ENCODE data around the gene DMAP1.

The DMAP1 gene

DNA sequence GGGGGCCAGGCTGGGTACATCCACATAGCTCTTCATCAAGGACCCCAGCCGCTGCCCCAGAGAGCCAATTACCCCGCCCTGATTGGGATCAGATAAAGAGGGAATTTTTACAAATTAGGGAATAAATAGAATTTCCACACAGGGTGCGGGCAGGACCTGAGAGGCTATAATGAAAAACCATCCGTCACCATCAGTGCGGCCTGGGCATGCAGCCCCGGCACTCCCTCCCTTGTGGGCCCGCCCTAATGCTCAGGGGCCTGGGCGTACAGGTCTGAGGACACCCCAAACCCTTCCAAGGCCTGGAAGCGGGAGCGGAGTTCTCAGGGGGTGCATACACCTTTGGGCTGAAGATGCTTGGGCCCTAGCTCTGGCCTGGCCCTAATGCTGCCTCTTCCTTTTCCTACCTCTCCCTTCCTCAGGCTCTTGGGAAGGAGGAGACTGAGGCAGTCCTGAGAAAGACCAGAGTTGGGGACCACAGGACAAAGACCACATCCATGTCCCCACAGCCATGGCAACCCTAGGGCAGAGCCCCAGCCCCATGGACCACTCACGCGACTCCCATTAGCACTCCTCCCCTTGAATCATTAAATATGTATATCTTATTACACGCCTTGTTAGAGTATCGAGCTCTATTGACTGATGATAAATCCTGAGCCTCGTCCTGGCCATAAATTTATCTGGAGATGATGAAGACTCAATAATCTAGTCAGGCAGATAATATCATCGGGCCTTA is 16.3 kb downstream of the DMAP1 start:
- DNase-seq, result no peak

DNA sequence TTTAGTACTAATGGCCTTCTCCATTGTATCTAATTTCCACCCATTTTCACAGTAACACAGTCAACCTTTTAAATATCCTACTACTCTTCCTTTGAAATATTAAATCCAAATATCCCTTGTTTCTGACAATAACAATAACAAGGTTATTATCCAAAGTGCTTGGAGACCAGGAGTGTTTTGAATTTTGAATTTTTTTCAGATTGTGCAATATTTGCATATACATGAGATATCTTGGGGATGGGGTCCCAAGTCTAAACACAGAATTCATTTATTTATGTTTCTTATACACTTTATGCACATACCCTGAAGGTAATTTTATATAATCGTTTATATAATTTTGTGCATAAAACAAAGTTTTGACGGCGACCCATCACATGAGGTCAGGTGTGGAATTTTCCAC is 17.5 kb downstream of the DMAP1 start:
- no peak for DNase-seq

DNA sequence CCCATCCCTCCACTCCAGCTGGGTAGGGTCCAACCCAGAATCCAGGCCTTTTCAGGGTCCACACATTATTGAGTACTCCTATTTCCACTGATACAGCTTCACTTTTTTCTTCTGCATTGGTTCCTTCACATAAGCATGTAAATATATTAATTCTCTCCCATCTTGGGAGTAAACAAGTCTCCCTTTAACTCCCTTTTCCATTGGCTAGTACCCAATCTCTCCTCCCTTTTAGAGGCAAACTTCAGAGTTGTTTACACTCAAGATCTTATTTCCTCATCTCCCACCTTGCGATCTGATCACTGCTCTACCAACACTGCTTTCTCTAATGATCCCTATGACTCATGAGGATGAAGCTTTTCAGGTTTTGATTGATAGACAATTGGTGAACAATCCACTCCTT is 20.3 kb downstream of the DMAP1 start:
- DNase-seq, result no peak

DNA sequence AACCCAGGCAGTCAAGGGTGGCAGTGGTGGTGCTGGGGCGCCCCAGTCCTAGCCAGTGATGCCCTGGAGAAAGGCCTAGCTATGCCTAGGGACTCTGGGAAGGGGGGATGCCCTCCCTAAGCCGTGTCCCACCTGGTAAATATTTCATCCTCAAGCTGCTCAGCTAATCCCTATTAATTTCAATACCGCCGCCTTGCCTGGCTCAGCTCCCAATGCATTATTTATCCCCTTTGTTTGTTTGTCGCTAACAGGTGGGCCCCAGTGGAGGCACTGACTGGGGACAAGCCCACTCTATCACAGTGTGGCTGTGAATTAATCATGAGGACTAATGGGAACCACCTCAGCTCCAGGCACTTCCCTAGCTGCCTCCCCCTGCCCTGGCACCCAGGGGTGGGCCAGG is 22.5 kb downstream of the DMAP1 start:
- no peak for DNase-seq

DNA sequence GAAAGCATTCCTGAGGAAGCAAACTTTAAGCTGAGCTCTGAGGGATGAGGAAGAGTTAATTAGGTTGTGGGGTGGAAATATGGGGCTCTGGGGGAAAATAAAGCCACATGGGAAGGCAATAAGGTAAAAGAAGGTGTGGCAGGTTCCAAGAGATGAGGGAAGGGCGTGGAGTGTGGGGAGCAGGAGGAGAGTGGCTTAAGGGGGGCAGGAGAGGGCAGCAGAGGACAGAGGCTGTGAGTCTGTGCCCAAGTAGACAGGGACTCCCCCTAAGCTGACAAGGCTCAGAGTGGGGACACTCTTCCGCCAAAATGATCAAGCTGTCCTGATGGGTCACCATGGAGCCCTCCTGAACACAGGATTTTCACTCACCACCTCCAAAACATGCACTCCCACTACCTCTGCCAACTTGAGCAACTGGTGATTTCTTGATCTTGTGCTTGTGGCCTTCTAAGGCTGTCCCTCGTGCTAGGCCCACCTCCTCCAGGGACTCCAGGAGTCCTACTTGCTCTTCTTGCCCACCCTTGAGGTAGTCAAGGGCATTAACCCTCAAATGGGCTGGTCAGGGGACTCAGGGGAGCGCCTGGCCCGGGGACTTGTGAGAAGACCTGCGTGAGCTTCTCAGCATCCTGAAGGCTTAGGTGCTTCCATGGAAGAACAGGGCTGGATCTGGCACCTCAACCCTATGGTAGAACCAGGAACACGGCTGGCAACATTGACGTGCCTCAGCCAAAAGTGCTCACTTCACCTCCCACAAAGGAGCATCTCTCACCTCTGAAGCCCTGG is 23.4 kb downstream of the DMAP1 start:
- DNase-seq, result no peak

DNA sequence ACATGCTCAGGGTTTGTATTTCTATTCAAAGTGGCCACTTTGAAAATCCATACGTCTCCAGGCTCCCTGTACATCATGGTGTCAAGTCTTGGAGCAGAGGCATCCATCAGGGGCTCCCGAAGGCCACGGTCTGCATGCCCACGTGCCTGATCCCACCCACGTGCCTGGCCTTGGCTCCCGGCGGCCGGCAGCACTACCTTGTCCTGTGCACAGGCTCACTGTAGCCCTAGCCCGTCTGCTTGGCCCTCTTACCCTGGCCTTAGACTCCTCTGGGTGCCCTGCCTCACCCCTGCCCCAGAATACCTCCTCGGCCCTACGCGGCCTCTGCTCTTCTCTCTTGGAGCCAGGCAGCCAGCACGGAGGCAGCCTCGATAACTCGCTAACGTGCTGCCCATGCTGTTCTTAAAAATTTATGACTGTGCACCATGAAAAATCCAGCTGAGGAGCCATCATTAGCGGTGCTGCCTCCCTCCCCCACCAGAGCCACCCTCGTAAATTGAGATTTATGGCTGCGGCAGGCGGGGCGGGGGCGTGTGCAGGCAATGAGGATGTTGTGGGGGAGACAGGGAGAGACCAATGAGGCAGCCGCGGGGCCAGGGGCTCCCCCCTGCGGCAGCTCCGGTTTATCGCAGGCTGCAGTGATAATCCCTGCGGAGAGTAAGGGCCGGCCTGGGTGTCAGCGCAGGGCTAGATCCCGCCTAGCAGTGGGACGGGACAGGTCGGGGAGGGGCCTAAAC is 24.6 kb downstream of the DMAP1 start:
- peak; percentile 26 for DNase-seq

DNA sequence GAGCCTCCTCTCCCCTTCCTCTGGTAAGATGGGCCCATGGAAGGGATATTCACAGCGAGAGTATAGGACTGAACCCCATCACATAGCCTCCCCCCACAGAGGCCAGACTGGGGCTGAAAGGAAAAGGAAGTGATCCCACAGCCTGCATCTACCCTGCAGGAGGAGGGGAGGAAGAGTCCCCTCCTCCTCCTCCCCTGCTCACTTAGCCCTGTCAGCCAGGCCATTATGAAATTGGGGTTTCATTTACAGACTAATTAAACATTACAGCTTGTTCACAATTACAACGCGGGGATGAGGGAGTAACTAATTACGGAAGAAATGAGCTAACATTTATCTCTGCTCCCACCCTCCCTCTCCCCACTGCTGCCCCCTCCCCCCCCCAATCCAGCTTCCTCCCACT is 25.4 kb downstream of the DMAP1 start:
- no peak for DNase-seq

DNA sequence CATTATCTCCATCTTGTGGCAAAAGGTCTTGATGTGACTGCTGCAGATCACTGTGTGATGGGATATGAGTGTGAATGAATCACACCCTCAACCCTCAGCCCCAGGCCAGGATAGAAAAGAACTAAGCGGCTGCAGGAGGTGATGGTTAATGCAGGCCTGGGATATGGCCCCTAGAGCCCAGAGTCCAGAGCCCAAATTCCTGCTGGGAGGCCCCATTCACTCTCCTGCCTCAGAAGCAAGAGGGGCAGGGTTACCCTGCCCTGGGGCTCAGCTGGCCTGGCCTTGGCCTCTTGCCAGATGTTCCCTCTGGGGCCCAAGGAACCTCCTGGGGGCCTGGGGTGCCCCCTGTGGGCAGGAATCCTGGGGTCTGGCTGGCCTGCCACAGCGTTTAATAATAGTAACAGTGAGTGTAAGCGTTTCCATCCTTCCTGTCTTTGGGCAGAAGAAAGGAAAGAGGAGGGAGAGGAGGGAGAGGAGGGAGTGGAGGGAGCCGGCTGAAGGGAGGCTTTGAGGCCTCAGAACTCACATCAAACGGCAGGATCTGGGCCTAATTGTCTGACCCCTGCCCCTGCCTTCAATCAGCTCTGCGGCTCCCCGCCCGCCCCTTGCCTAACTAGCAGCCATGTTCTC is 26.2 kb downstream of the DMAP1 start:
- no peak for DNase-seq

DNA sequence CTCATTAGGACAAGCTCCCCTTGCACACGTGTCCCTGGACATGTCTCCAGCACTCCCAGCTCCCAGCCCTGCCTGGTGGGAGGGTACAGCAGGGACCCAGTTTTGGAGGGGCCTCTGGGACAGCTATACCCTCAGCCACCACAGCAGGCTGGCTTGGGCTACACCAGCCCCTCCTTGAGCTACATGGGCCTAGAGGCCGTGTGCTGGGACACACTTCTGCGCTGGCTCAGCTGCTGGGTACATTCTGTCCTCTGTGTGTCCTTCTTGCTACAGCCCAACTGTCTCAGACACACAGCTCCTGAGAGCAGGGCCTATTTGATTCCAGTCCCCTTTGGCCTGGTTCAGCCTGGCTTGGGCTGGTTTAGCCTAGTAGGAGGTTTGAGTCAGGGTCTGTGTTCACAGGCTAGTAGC is 26.7 kb downstream of the DMAP1 start:
- no peak for DNase-seq

DNA sequence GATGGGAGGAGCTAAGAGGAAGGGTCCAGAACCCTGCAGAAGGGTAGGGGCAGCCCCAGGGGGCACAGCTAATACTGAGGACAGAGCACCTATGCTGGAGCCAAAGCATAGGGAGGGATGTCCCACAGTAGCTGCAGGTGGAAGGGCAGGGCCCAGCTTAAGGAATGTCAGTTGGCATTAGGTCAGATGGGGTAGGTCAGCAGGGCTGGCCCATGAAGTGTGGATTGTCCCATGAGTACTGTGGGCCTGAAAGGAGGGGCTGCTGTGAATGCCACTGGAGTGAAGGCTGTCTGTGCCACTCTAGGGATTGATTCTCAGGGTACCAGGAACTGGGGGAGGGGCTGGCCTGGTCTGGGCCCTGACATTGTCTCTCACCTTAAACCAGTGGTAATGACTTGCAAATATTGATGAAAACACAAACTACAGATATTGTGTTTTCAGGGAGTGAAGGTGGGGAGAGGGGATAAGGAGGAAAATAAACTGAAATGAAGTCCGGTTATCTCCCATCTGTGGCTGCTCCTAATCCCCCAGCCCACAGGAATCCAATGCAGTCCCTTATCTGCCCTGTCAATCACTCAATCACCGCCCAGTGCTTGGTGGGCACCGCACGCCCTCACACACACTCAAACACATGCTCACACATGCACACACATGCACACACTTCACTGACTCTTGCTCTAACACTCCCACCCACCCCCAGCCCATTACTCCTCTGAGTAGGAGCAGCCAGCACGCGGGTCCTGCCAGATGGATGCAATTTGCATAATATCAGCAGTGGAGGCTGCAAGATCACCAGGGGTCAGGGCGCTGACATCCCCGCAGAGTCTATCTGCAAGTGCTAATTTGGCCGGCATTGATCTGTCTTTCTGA is 27.8 kb downstream of the DMAP1 start:
- DNase-seq, result no peak

DNA sequence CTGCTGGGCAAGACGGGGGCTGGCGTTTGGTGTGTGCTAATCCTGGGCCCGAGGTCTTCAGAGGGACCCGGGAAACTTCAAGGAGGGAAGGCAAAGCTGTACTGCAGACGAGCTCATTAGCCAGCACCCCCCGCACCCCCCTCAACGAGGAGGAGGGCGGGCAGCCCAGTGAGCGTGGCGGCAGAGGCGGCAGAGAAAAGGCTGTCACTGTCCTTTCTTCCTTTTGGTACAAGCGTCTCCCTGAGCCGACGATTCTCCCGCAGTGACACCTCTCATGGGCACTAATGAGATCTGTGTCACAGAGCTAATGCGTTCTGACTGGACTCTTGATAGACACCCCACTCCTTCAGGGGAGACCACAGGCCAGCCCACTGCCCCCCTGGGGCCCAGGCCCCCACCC is 29.5 kb downstream of the DMAP1 start:
- no peak for DNase-seq

DNA sequence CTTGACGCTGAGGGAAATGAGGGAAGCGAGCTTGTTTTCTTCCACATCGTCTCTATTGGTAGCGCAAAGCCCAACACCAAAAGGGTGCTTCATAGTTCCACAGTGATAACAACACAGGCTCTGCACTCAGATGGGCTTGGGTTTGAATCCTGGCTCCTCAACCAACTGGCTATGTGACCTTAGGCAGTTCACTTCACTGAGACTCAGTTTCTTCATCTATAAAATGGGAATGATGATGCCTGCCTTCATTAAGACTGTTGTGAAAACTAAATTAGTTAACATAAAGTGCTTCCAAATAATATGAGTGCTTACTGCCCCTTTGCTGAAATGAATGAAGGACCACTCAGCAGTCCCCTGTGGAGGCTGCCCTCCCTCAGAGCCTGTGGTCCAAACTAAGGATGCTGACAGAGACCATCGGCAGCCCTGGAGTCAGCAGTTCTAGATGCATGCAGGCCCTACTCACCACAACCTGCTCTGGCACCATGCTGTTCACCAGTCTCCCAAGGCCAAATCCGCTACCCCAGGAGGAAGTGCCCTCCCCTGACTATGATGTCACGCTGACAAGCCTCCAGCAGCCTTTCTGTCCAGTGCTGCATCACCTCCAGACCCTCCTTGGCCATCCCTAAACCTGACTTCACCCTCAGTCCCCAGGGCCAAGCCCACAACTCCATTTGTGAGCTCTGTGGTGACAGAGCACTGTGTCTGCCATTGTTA is 30.7 kb downstream of the DMAP1 start:
- no peak for DNase-seq

DNA sequence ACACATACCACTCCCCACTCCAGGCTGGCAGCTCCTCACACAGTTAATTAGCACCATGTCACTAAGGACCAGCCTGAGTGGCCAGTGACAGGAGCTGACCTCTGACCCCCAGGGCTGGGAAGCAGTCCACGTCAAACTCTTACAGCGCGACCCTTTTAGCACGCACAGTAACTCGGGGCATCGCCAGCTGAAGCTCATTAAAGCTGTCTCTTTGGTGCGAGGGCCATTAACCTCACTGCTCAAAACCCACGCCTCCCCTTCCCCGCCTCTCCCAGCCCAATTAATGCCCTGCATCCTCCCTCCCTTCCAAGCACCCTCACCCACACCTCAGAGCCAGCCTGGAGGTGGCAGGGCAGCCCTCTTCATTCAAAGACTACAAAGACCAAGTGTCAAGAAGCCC is 31.7 kb downstream of the DMAP1 start:
- DNase-seq, result no peak

DNA sequence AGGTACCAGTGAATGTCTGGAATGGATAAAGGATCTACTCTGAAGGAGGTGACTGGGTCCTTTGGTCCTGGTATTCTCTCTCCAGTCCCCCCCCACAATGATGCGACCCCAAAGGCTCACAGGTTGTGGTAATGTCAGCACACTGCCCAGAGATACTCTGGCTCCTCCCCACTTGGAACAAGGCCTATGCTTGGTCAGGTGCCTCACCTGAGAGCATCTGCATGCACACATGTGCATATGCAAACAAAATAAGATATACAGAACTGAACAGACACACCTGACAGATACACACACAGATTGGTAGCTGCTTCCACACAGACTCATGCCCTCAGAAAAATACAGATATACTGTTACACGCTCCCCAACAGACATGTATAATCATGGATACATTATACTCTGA is 33.5 kb downstream of the DMAP1 start:
- no peak for DNase-seq

DNA sequence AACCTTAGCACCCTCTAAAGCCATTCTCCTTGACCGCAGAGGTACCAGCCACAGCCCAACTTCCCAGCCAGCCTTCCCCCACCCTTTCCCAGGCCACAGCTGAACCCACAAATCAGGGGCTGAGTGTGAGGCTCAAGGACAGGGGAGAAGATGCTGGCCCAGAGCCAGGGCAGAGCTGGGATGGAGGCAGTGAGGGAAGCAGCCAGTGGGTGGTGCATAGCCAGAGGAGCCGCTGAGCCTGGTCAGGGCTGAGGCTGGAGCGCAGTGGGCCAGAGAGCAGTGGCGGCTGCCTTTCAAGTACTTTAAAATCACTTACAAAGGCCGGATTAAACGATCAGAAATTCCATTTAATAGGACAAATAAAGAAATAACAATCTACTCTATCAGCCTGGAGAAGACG is 36.3 kb downstream of the DMAP1 start:
- no peak for DNase-seq

DNA sequence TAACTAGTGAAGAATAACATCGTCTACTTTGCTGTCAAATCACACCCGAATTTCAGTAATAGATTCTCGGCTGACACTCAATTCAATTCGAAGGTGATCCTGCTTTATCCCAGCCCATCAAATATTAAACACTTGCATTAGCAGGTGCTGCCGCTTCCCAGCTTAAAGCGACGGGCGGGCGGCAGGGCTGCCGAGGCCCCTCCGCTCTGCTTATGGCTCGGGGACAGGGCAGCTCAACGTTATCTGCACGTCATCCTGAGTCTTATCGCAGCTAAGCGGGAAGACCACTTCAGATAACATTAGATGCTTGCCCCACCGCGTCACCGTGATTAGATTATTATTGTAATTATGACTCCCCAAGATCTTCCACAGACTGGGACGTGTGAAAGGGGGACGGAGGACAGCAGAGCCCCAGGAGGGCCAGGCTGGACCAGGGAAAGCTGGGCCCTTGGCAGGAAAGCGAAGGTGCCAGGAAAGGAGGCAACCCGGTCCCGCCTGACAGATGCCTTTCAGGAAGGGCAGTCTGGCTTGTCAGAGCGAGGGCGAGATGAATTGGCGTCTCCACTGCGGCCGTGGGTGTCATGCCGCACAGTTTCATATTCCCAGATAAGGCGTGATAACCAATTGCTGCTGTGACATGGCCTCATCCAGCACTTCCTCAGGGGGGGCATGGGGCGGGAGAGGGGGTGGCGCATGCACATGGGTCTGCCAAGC is 37.0 kb downstream of the DMAP1 start:
- DNase-seq, result no peak

DNA sequence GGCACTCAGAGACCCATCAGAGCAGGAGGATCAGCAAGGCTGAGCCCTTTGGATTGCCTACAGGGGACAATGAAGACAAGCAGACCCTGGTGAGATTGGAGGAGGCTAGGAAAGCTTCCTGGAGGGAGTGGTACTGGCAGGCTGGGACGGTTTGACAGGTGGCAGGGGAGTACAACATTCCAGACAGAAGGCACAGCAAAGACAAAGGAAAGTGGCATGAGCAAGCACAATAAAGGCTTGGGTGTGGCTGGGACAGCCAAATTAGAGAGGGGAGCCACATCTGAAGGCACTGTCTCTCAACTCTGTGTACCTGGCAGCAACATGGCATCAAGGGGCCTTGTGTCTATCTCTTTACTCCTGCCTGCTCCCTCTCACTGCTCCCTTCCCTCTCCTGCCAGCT is 38.2 kb downstream of the DMAP1 start:
- no peak for DNase-seq

DNA sequence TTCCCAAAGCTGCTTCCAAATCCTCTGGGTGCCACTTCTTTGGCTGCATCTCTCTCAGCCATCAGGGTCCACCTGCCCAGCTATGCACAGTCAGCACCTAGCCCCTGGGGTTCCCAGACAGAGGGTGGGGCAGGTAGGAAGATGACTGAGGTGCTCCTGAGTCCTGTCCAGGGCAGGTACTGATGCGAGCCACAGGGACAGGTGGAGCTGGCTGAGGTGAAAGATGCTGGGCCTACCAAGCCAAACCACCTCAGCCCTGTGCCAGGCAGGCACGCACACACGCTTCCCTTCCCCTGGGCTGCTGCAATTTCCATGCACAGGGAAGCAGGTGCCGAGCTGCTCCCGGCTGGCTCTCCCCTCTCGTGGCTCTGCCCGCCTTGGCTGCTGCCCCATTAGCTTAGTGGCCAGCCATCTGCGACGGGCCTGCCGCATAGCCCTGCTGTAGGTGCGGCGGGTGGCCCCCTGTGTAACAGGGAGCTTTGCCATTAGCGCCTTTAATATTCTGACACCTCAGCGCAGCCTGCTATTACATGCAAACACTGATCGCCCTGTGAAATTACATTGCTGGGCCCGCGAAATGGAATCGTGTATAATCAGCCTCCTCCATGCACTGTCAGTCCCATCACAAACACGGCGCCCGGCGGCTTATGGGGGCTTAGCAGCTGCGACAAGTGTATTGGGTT is 38.9 kb downstream of the DMAP1 start:
- DNase-seq, result no peak

DNA sequence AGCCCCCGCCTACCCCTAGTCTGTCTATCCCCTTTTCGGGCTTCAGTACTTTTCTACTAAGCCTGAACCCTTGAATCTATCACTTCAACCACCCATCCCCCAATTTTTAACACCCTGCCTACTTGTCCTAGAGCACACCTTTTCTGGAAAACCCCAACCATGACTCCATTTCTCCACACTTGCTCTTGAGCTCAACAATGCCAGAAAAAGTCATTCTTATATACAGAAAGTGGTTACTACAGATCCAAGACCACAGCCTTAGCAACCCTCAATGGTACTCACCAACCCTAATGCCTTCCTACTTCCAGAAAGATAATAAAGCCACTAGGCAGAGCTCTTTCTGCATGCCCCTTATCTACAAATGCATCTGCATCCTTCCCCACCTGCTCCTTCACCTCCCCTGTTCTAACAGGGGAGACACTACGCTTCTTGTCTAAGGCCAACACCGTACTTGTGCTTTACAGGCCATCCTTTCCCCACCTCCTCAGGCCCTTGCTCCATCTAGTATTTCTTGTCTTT is 41.2 kb downstream of the DMAP1 start:
- no peak for DNase-seq
